DMS 273 treated with DMSO at 0.1 percent for 48 hours (cell line): ENCODE measurements around the gene PKD1.
"Not testable (repeated sequence)": the region's sequence is repeated elsewhere in the genome, so short reads cannot be mapped to it uniquely, and the experiment has no call there.

ENCODE experiments used
- DNase-seq: peaks from one replicate; lab custom pipeline; 2025; lab: John Stamatoyannopoulos, UW

Gene PKD1

GRCh38 chr16:2123706-2124376 is 11.9 kb downstream of the PKD1 start:
- not testable (repeated sequence) for DNase-seq

GRCh38 chr16:2122934-2123683 is 12.6 kb downstream of the PKD1 start:
- not testable (repeated sequence) for DNase-seq

- DNase-seq = no peak
These were observed 13.3 kb downstream of the PKD1 start for GRCh38 chr16:2122429-2122828.

- DNase-seq = no peak
These were observed 13.8 kb downstream of the PKD1 start for GRCh38 chr16:2121853-2122252.

- DNase-seq = not testable (repeated sequence)
These were observed 14.4 kb downstream of the PKD1 start for GRCh38 chr16:2121325-2121724.

- DNase-seq = not testable (repeated sequence)
These were observed 17.6 kb downstream of the PKD1 start for GRCh38 chr16:2117960-2118722.

GRCh38 chr16:2117341-2117740 is 18.4 kb downstream of the PKD1 start:
- DNase-seq = not testable (repeated sequence)

GRCh38 chr16:2116428-2116827 is 19.3 kb downstream of the PKD1 start:
- not testable (repeated sequence) for DNase-seq

GRCh38 chr16:2115591-2115973 is 20.1 kb downstream of the PKD1 start:
- no peak for DNase-seq

- DNase-seq = not testable (repeated sequence)
These were observed 20.7 kb downstream of the PKD1 start for GRCh38 chr16:2114885-2115590.

- not testable (repeated sequence) for DNase-seq
These were observed 21.5 kb downstream of the PKD1 start for GRCh38 chr16:2114225-2114624.

- not testable (repeated sequence) for DNase-seq
These were observed 23.1 kb downstream of the PKD1 start for GRCh38 chr16:2112539-2113106.

GRCh38 chr16:2111412-2112335 is 24.0 kb downstream of the PKD1 start:
- not testable (repeated sequence) for DNase-seq

GRCh38 chr16:2111009-2111353 is 24.7 kb downstream of the PKD1 start:
- DNase-seq = not testable (repeated sequence)

GRCh38 chr16:2110332-2111008 is 25.2 kb downstream of the PKD1 start:
- not testable (repeated sequence) for DNase-seq

- not testable (repeated sequence) for DNase-seq
These were observed 25.8 kb downstream of the PKD1 start for GRCh38 chr16:2109872-2110271.

GRCh38 chr16:2109271-2109580 is 26.5 kb downstream of the PKD1 start:
- not testable (repeated sequence) for DNase-seq

- DNase-seq = not testable (repeated sequence)
These were observed 27.0 kb downstream of the PKD1 start for GRCh38 chr16:2108446-2109270.

GRCh38 chr16:2107791-2108125 is 27.9 kb downstream of the PKD1 start:
- DNase-seq = not testable (repeated sequence)
